ENCODE data around the gene FSIP2.

- no peak for TF ChIP-seq CTCF (IDR thresholded peaks at IDR 0.05)
- TF ChIP-seq POLR2AphosphoS5 (IDR thresholded peaks at IDR 0.05; ENCODE audit: insufficient read depth in 1 of 2, low read depth in 1 of 2) = no peak
Observed at GRCh38 chr2:185860321-185860720, 121.7 kb downstream of the FSIP2 start.
